HG03520 (cell line): ENCODE data around the gene LRRC52.

ENCODE experiments used
- ATAC-seq: cut with Tn5 transposase; IDR thresholded peaks from one replicate; pipeline ENCODE4 v1.9.1; 2021; ENCODE audit warnings: mild to moderate bottlenecking, moderate library complexity; ENCODE audit not compliant: unreplicated experiment

The LRRC52 gene

GRCh38 chr1:165543532-165544438 is at the start of gene LRRC52:
Gene LRRC52 (plus strand): TSS chr1:165544000. CDS start chr1:165544297, 297 bp downstream.
- no peak for ATAC-seq

- ATAC-seq, result no peak
These were observed 48.6 kb upstream of the LRRC52 start for GRCh38 chr1:165494949-165495857.

GRCh38 chr1:165495858-165496205 is 48.0 kb upstream of the LRRC52 start:
- no peak for ATAC-seq

- no peak for ATAC-seq
These were observed 47.3 kb upstream of the LRRC52 start for GRCh38 chr1:165496501-165496900.

GRCh38 chr1:165497069-165498013 is 46.5 kb upstream of the LRRC52 start:
- ATAC-seq, result no peak

- ATAC-seq, result no peak
These were observed 42.4 kb upstream of the LRRC52 start for GRCh38 chr1:165501330-165501969.

GRCh38 chr1:165501970-165502348 is 41.8 kb upstream of the LRRC52 start:
- ATAC-seq, result no peak

- ATAC-seq, result no peak
These were observed 36.2 kb upstream of the LRRC52 start for GRCh38 chr1:165507570-165507969.

- no peak for ATAC-seq
These were observed 35.5 kb upstream of the LRRC52 start for GRCh38 chr1:165508291-165508690.

GRCh38 chr1:165512816-165513215 is 31.0 kb upstream of the LRRC52 start:
- no peak for ATAC-seq

- no peak for ATAC-seq
These were observed 27.3 kb upstream of the LRRC52 start for GRCh38 chr1:165516469-165516868.

GRCh38 chr1:165520646-165521045 is 23.2 kb upstream of the LRRC52 start:
- no peak for ATAC-seq

GRCh38 chr1:165524639-165525285 is 19.0 kb upstream of the LRRC52 start:
- ATAC-seq, result no peak

GRCh38 chr1:165525708-165526107 is 18.1 kb upstream of the LRRC52 start:
- no peak for ATAC-seq

GRCh38 chr1:165527251-165528007 is 16.4 kb upstream of the LRRC52 start:
- ATAC-seq, result no peak

- no peak for ATAC-seq
These were observed 12.8 kb upstream of the LRRC52 start for GRCh38 chr1:165531021-165531420.

GRCh38 chr1:165532053-165532452 is 11.7 kb upstream of the LRRC52 start:
- ATAC-seq, result no peak

GRCh38 chr1:165533254-165533653 is 10.5 kb upstream of the LRRC52 start:
- ATAC-seq, result no peak

GRCh38 chr1:165536016-165536415 is 7.8 kb upstream of the LRRC52 start:
- no peak for ATAC-seq
